HEK293 (cell line): ENCODE results near the gene HRK.

Experiments used
- CTCF ChIA-PET: fragments of 350-600 bp; formaldehyde crosslinking; extraction: SDS; loops from one replicate; lab custom pipeline; 2021; ENCODE audit warnings: antibody characterized with exemption; lab: Yijun Ruan, JAX
- POLR2A ChIA-PET: fragments of 300-600 bp; formaldehyde crosslinking; extraction: SDS; loops from one replicate; lab custom pipeline; 2020; ENCODE audit warnings: antibody characterized with exemption, inconsistent platforms; lab: Yijun Ruan, JAX
- H3K27ac ChIP-seq: fragments of 200-500 bp; sonication (Bioruptor generic); 2 replicates; pipeline ENCODE4 v1.5.1; 2014; ENCODE audit warnings: low read depth, low read length, control low read depth, inconsistent platforms; ENCODE audit errors: extremely low read depth
- H3K36me3 ChIP-seq, 2 experiments: fragments of 200-500 bp in 1 of 2; sonication (Bioruptor generic) in 1 of 2; 1 replicate in 1 of 2; 2 replicates in 1 of 2; pipeline ENCODE4 v1.5.1; 2014 to 2017; ENCODE audit warnings: inconsistent platforms in 2 of 2, low read length in 2 of 2; ENCODE audit not compliant: control insufficient read depth in 2 of 2, insufficient read depth in 1 of 2
- H3K4me1 ChIP-seq: fragments of 200-500 bp; sonication (Bioruptor generic); 2 replicates; pipeline ENCODE4 v1.5.1; 2014; ENCODE audit warnings: mild to moderate bottlenecking, low read length, inconsistent platforms; ENCODE audit not compliant: control insufficient read depth, insufficient read depth
- H3K4me3 ChIP-seq: 2 replicates; pipeline ENCODE4 v1.5.1; 2011; ENCODE audit warnings: low read depth, mild to moderate bottlenecking, control low read depth, low read length, moderate library complexity
- H3K9me3 ChIP-seq: fragments of 200-500 bp; sonication (Bioruptor generic); 2 replicates; pipeline ENCODE4 v1.5.1; 2014; ENCODE audit warnings: low read depth, low read length, inconsistent platforms; ENCODE audit not compliant: control insufficient read depth, insufficient read depth
- CTCF ChIP-seq: fragments of 450-650 bp; formaldehyde crosslinking; IDR thresholded peaks from 2 replicates; pipeline ENCODE4 v1.5.1; 2016; ENCODE audit warnings: missing biosample characterization, missing genetic modification characterization
- ELK4 ChIP-seq: IDR thresholded peaks from 2 replicates; pipeline ENCODE4 v1.6.1; 2011; ENCODE audit warnings: mild to moderate bottlenecking, low read depth, low read length, borderline replicate concordance
- GLIS1 ChIP-seq: fragments of 450-650 bp; formaldehyde crosslinking; IDR thresholded peaks from 2 replicates; pipeline ENCODE4 v1.5.1; 2016; ENCODE audit warnings: missing biosample characterization, missing genetic modification characterization
- HOXD13 ChIP-seq: sonication (generic); formaldehyde crosslinking; IDR thresholded peaks from 2 replicates; pipeline ENCODE4 v1.8.0; 2022; ENCODE audit warnings: missing genetic modification reagents, borderline replicate concordance
- KLF1 ChIP-seq: fragments of 450-650 bp; formaldehyde crosslinking; IDR thresholded peaks from 2 replicates; pipeline ENCODE4 v1.5.1; 2016; ENCODE audit warnings: missing biosample characterization, missing genetic modification characterization
- KLF10 ChIP-seq: fragments of 450-650 bp; IDR thresholded peaks from 2 replicates; pipeline ENCODE4 v1.5.1; 2018; ENCODE audit warnings: missing biosample characterization, mild to moderate bottlenecking, missing genetic modification characterization
- KLF8 ChIP-seq: fragments of 450-650 bp; formaldehyde crosslinking; IDR thresholded peaks from 2 replicates; pipeline ENCODE4 v1.5.1; 2016; ENCODE audit warnings: missing biosample characterization, missing genetic modification characterization
- SP2 ChIP-seq: fragments of 450-650 bp; formaldehyde crosslinking; IDR thresholded peaks from 2 replicates; pipeline ENCODE4 v1.5.1; 2016; ENCODE audit warnings: missing biosample characterization, missing genetic modification characterization
- SP3 ChIP-seq: fragments of 450-650 bp; formaldehyde crosslinking; IDR thresholded peaks from 2 replicates; pipeline ENCODE4 v1.5.1; 2016; ENCODE audit warnings: missing biosample characterization, missing genetic modification characterization
- ZBTB1 ChIP-seq: fragments of 450-650 bp; formaldehyde crosslinking; IDR thresholded peaks from 2 replicates; pipeline ENCODE4 v1.5.1; 2016; ENCODE audit warnings: missing biosample characterization, missing genetic modification characterization
- ZBTB17 ChIP-seq: fragments of 450-650 bp; formaldehyde crosslinking; IDR thresholded peaks from 2 replicates; pipeline ENCODE4 v1.5.1; 2016; ENCODE audit warnings: missing biosample characterization, missing genetic modification characterization
- ZEB2 ChIP-seq: fragments of 450-650 bp; formaldehyde crosslinking; IDR thresholded peaks from 2 replicates; pipeline ENCODE4 v1.5.1; 2016; ENCODE audit warnings: missing biosample characterization, missing genetic modification characterization
- ZNF16 ChIP-seq: fragments of 450-650 bp; formaldehyde crosslinking; IDR thresholded peaks from 2 replicates; pipeline ENCODE4 v1.5.1; 2016; ENCODE audit warnings: low read depth, missing biosample characterization, missing genetic modification characterization
- ZNF391 ChIP-seq: fragments of 450-650 bp; formaldehyde crosslinking; IDR thresholded peaks from 2 replicates; pipeline ENCODE4 v1.5.1; 2016; ENCODE audit warnings: low read depth, missing biosample characterization, missing genetic modification characterization, borderline replicate concordance
- ZNF518A ChIP-seq: fragments of 450-650 bp; formaldehyde crosslinking; conservative IDR thresholded peaks from 2 replicates; pipeline ENCODE4 v1.5.1; 2016; ENCODE audit warnings: low read depth, missing biosample characterization, missing genetic modification characterization
- ZNF600 ChIP-seq: fragments of 450-650 bp; formaldehyde crosslinking; IDR thresholded peaks from 2 replicates; pipeline ENCODE4 v1.5.1; 2016; ENCODE audit warnings: missing biosample characterization, missing genetic modification characterization
- ZNF629 ChIP-seq: fragments of 450-650 bp; formaldehyde crosslinking; IDR thresholded peaks from 2 replicates; pipeline ENCODE4 v1.5.1; 2017; ENCODE audit warnings: missing biosample characterization, missing genetic modification characterization
- TF ChIP-seq, protein P1 (sequence below): fragments of 450-650 bp; formaldehyde crosslinking; IDR thresholded peaks from 2 replicates; pipeline ENCODE4 v1.5.1; 2017; ENCODE audit warnings: missing biosample characterization, missing genetic modification characterization
- TF ChIP-seq, protein P2 (sequence below): fragments of 450-650 bp; formaldehyde crosslinking; IDR thresholded peaks from 2 replicates; pipeline ENCODE4 v1.5.1; 2016; ENCODE audit warnings: missing biosample characterization, missing genetic modification characterization

Gene HRK

GRCh38 chr12:116879509-116880212, 1.6 kb downstream of the HRK start (continued):
- TF ChIP-seq ELK4 (no peak), ZBTB1 (tag by site-specific recombination) (0 out of 2 replicates have a peak, but pooled peaks have one; percentile 7), CTCF (tag by site-specific recombination) (no peak), SP2 (tag by site-specific recombination) (peak; percentile 37), KLF10 (peak; percentile 32; the same call in 1 of the 2 replicates), ZBTB17 (tag by site-specific recombination) (peak; percentile 32; the same call in 1 of the 2 replicates)

DNA sequence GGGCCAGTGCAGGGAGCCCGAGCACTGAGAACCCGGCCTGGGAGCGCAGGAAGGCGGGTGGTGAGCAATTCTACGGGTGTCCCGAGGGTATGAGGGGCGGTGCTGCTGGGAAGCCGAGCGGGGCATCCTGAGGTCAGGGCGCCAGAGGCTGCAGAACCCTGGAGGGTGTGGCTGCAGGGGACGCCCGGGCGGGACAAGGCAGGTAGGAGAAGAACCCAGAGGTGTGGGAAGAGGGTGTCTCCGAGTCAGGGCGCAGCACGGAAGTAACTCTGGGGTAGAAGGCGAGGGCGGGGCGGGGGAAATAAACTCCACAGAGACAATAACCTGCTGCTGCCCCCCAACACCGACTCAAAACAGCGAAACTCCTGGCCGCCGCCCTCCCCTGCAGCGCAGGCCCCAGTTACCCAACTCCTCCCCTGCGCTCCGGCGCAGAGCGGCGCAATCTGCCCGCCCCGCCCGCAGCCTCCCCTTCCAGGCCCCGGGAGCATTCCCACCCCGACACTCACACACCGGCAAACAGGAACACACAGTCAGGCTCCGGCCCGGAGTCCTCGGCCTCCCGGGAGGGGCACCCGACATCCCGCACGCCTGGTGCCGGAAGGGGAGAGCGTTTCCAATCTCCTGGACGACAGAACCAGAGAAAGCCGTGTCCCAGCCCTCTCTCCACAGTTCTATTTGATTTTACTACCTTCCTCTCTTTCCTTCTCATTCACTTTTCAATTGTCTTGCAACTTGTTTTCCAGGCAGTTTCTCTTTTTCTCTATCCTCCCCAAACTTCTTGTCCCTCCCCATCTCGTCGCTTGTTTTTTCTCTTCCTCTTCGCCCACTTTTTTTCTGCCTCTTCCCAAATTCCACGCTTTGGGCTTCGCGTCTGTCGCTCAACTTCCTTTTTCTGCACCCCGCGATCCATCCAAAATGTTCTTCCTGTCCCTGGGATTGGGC, 2.4 kb downstream of the HRK start:
- Histone ChIP-seq H3K36me3 (peaks cover 0 to 3% of the 10 kb centered on the region in 2 experiments; a peak in 2 of 3 replicates), H3K27ac (peak overlapping the region; percentile 45; the same call in 1 of the 2 replicates), H3K4me1 (peaks cover 10% of the 10 kb centered on the region), H3K4me3 (peak overlapping the region; percentile 49), H3K9me3 (no peaks in the 10 kb centered on the region)
- CTCF ChIA-PET: interaction anchor here (1.3 to 7.3 kb wide), 2 partner anchors 15 to 18 kb away, joined by 3 to 52 read pairs; no protein-coding TSS in a partner anchor
- POLR2A ChIA-PET: no interaction called here
- TF ChIP-seq ZNF391 (tag by site-specific recombination): peak; percentile 61
- TF ChIP-seq ZNF629: no peak
- TF ChIP-seq, protein P1, sequence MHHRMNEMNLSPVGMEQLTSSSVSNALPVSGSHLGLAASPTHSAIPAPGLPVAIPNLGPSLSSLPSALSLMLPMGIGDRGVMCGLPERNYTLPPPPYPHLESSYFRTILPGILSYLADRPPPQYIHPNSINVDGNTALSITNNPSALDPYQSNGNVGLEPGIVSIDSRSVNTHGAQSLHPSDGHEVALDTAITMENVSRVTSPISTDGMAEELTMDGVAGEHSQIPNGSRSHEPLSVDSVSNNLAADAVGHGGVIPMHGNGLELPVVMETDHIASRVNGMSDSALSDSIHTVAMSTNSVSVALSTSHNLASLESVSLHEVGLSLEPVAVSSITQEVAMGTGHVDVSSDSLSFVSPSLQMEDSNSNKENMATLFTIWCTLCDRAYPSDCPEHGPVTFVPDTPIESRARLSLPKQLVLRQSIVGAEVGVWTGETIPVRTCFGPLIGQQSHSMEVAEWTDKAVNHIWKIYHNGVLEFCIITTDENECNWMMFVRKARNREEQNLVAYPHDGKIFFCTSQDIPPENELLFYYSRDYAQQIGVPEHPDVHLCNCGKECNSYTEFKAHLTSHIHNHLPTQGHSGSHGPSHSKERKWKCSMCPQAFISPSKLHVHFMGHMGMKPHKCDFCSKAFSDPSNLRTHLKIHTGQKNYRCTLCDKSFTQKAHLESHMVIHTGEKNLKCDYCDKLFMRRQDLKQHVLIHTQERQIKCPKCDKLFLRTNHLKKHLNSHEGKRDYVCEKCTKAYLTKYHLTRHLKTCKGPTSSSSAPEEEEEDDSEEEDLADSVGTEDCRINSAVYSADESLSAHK (tag by site-specific recombination): no peak
- TF ChIP-seq ZEB2: 0 out of 2 replicates have a peak, but pooled peaks have one; percentile 44
- TF ChIP-seq KLF8 (tag by site-specific recombination): peak; percentile 56; the same call in 1 of the 2 replicates
- TF ChIP-seq SP3: peak; percentile 41; the same call in 1 of the 2 replicates
- TF ChIP-seq ZNF16 (tag by site-specific recombination): no peak
- no peak for TF ChIP-seq ZNF518A (tag by site-specific recombination)
- TF ChIP-seq, protein P2, sequence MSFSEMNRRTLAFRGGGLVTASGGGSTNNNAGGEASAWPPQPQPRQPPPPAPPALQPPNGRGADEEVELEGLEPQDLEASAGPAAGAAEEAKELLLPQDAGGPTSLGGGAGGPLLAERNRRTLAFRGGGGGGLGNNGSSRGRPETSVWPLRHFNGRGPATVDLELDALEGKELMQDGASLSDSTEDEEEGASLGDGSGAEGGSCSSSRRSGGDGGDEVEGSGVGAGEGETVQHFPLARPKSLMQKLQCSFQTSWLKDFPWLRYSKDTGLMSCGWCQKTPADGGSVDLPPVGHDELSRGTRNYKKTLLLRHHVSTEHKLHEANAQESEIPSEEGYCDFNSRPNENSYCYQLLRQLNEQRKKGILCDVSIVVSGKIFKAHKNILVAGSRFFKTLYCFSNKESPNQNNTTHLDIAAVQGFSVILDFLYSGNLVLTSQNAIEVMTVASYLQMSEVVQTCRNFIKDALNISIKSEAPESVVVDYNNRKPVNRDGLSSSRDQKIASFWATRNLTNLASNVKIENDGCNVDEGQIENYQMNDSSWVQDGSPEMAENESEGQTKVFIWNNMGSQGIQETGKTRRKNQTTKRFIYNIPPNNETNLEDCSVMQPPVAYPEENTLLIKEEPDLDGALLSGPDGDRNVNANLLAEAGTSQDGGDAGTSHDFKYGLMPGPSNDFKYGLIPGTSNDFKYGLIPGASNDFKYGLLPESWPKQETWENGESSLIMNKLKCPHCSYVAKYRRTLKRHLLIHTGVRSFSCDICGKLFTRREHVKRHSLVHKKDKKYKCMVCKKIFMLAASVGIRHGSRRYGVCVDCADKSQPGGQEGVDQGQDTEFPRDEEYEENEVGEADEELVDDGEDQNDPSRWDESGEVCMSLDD (tag by site-specific recombination): 0 out of 2 replicates have a peak, but pooled peaks have one; percentile 43
- peak; percentile 85 for TF ChIP-seq GLIS1
- peak; percentile 92 for TF ChIP-seq ZNF600
- 0 out of 2 replicates have a peak, but pooled peaks have one; percentile 19 for TF ChIP-seq HOXD13 (CRISPR knock-in tag)
- TF ChIP-seq KLF1 (tag by site-specific recombination): peak; percentile 99
